ENCODE measurements around the gene RAB11FIP4. TPM values are rescaled to one million over a fixed set of nuclear protein-coding genes. Genes with fewer than 3 reads are reported as not detected.
A peak's percentile ranks its signal among the peaks of the same experiment; 100 is the strongest.
"Not testable (repeated sequence)": the region's sequence is repeated elsewhere in the genome, so short reads cannot be mapped to it uniquely, and the experiment has no call there.

Gene RAB11FIP4
- total RNA-seq (2014; rRNA removed; shearing (Covaris generic)), result 0.03 and 0.10 TPM in 2 replicates
- polyA plus RNA-seq (2015; cell fraction: cytosol; rRNA removed), result 0.26 and 0.40 TPM in 2 replicates
- 0.26 and 1.2 TPM in 2 replicates for polyA plus RNA-seq (2015; cell fraction: nucleus; rRNA removed)

DNA sequence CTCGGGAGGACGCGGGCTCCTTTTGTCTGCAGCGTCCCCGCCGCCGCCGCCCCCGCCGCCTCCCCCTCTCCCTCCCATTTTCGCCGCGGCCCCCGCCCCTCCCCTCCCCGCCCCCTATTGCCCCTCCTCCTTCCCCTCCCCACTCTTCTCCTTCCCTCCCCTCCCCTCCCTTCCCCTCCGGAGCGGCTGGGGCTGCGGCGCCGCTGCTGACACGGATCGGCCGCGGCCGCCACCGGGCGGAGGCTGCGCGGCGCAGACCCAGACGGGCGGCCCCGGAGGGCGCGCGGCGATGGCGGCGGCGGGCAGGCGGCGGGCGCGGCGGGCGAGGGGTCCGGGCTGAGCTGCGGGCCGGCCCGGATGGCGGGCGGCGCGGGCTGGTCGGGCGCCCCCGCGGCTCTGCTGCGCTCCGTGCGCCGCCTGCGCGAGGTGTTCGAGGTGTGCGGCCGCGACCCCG lies at the start of gene RAB11FIP4:
Gene RAB11FIP4 (plus strand): TSS at position 180 of the 454 bp plus-strand sequence. CDS start 178 bp downstream, at position 358.
- no peak for DNase-seq (ENCODE audit: low read depth)

DNA sequence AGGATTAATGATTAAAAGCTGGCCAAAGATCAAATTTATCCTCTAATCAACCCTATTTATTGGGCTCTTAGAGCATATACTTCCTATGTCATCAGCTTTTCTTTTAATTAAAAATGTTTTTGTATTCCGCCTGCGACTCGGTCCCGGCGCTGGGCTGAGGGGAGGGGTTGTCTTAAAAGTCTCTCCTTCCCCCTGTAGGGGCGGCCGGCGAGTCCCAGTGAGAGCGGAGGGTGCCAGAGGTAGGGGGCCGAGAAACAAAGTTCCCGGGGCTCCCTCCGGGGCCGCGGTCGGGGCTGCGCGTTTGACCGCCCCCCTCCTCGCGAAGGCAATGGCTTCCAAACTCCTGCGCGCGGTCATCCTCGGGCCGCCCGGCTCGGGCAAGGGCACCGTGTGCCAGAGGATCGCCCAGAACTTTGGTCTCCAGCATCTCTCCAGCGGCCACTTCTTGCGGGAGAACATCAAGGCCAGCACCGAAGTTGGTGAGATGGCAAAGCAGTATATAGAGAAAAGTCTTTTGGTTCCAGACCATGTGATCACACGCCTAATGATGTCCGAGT lies 46.2 kb upstream of the RAB11FIP4 start:
- not testable (repeated sequence) for DNase-seq (ENCODE audit: low read depth)

DNA sequence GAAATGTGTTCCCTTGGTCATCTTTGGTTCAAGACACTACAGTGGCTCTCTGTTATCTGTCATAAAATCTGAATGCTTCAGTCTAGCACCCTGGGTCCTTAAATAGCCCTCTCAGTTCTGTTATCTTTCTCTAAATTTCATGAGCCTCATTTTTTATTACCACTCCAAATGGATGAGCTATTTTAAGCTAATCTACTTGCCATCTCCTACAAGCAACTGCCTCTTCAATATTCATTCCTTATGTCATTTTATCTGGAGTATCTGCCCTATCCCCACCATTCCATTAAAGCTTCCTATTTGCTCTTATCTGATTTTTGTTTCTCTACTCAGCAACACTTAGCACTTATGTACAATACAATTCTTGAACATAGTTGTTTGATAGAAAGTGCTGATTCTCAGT lies 42.0 kb upstream of the RAB11FIP4 start:
- DNase-seq (ENCODE audit: low read depth), result no peak

DNA sequence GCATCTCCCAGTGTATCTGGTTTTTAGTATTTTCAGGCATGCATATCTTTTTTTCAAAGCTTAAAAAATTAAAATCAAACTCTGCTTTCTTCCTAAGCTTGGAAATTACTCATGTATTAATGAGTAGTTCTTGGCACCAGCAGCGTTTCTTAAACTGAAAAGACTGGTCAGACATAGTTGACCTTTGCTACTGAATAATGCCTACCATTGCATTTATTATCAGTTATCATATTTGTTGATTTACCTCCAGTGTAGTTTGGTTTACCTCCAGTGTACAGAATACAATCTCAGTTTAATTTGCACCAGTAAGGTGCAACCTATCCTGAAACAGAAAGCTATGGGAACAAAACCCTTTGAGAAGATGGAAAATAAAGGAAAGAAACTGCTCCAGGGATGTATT lies 35.5 kb upstream of the RAB11FIP4 start:
- DNase-seq (ENCODE audit: low read depth), result no peak

DNA sequence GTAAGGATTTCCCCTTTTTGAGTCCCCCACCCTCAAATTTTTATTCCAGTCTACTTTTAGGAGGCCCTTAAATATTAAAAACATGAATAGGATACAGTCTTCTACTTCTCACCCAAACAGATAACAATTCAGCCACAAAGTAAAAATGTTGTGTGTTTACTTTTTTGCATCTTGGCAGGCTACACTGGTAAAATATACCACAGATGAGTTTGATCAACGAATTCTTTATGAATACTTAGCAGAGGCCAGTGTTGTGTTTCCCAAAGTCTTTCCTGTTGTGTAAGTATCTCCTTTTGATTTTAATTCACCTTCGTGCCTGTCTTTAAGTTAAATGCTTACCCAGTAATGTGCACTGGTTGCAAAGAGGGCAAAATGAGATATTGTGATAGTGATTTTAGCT lies 34.4 kb upstream of the RAB11FIP4 start:
- no peak for DNase-seq (ENCODE audit: low read depth)

GRCh38 chr17:31357839-31358394 lies 33.6 kb upstream of the RAB11FIP4 start:
- DNase-seq (ENCODE audit: low read depth), result no peak

- DNase-seq (ENCODE audit: low read depth), result no peak
Measured at GRCh38 chr17:31364012-31364411, 27.5 kb upstream of the RAB11FIP4 start.

GRCh38 chr17:31366088-31366487 lies 25.4 kb upstream of the RAB11FIP4 start:
- no peak for DNase-seq (ENCODE audit: low read depth)

DNA sequence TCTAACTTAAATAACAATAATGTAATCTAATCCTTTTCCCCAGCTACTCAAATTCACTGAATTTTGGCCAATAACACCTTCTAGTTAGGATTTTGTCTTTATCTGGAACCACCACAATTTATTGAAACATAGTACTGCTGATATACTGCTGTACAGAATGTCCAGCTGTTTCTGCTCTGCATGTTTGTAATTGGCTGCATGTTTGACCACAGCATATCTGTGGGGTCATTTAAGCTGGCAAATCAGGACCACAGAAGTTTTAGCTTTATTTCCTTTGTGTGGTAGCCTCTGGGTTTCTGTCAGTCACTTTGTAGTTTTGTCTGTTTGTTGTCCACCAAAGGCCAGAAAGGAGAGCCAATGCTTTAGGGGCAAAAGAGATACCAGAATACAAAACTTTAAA lies 22.2 kb upstream of the RAB11FIP4 start:
- DNase-seq (ENCODE audit: low read depth), result no peak

DNA sequence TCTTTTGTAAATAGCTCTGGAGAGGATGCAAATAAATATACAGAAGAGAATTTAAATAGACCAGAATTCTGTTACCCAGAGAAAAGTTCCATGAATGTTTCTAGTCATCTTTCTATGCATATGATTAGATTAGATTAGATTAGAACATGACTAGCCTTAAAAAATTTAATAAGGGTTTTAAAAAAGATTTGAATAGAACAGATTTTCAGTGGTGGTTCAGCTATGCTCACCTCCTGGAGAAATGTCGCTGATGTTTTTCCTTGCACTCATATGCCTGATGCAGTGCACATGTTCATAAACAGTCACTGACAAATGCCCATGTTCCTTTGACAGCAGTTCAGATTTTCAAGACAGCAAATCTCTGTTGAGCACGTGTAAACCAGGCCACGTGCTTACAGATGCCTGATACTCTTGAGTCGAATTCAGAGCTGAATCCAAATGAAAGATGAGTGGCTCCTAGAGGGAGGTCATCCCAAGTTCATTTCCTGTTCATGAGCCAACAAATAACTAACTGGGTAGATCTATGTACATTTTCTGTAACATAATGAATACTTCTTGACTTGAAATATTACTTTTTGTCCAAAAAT lies 19.9 kb upstream of the RAB11FIP4 start:
- DNase-seq (ENCODE audit: low read depth), result peak; percentile 56

DNA sequence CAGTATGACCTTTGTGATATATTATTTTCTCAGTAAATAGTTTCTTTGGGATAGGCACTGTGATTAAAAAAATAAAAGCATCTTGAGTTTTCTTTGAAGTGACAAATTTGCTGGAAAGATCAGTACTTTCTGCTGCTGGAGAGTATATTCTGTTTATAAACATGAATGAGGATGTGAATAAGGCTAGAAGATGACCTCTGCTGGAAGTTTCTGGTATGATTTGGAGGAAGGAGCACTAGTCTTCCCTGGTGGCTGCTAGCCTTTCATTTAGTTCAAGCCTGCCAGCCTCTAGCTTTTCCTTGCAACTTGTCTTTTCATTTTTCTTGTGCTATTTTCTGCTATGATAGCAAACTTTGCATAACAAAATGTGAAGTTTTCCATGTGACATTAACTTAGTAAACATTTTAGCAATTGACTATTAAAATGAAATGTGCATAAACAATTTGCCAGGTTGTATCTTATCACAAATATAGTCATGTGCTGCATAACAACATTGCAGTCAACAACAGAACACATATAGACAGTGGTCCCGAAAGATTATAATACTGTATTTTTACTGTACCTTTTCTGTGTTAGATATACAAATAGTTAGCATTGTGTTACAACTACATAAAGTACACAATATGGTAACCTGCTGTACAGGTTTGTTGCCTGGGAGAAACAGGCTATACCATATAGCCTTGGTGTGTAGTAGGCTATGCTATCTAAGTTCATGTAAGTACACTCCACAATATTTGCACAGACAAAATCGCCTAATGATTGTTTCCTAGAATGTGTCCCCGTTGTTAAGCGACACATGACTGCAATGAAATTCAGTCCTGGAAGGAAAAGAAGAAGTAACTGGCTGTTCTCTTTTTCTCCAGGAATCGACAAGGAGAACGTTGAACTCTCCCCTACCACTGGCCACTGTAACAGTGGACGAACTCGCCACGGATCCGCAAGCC lies 18.1 kb upstream of the RAB11FIP4 start:
- peak; percentile 61 for DNase-seq (ENCODE audit: low read depth)

GRCh38 chr17:31374094-31374447 lies 17.4 kb upstream of the RAB11FIP4 start:
- DNase-seq (ENCODE audit: low read depth), result no peak

DNA sequence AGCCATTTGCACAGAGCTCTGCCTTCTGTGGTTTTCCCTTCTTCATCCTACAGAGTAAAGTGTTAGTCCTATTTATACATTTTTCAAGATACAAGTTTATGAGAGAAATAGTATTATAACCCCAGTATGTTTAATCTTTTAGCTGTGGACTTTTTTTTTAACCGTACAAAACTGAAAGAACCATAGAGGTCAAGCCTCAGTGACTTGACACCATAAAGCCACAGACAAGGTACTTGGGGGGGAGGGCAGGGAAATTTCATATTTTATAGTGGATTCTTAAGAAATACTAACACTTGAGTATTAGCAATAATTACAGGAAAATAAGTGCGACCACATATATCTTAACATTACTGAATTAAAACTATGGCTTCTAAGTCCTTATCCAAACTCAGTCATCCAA lies 17.0 kb upstream of the RAB11FIP4 start:
- no peak for DNase-seq (ENCODE audit: low read depth)

DNA sequence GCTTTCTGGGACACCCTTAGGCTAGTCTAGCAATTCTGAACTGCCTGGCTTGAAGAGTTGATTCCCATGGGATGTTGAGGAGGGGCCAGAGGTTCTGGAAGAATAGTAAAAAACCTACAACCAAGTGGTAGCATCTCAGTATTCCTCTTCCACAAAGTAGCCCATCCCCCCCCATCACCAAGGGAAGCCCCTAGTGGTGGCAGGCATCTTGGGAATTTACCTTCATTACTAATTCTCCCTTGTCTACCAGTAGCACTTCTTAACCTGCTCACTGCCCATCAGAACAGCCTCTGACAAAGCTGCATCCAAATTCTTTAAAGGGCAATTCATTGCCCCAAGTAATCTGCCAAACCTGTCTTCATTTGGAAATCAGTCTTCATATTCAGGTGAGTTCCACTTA lies 12.8 kb upstream of the RAB11FIP4 start:
- DNase-seq (ENCODE audit: low read depth), result no peak

DNA sequence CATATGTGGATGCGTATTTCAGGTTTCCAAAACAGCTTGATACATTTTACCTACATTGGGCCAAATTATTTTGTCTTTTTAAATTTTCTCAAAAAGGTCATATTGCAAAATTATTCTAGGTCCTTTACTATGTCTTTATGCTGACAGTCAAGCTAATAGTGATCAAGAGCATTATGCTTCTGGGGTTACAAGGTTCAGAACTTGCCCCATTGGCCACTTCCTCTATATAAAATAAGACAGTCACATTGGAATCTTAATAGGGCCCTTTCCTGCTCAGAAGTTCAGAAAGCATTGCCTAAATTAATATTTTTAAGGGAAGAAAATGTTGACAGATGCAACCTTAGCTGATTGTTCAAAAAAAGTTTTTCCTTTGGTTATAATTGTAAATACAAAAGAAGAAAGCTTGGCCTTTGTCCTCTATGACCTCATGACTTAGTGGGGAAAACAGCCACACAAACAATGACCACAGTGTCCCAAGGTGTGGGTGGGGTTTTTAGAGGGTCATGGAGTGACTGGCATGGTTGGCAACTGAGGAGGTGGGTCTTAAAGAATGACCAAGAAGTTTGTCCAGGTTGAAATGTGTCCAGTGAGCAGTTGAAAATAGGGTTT lies 11.8 kb upstream of the RAB11FIP4 start:
- DNase-seq (ENCODE audit: low read depth), result no peak

- DNase-seq (ENCODE audit: low read depth), result no peak
Measured at GRCh38 chr17:31381165-31381668, 10.3 kb upstream of the RAB11FIP4 start.

DNA sequence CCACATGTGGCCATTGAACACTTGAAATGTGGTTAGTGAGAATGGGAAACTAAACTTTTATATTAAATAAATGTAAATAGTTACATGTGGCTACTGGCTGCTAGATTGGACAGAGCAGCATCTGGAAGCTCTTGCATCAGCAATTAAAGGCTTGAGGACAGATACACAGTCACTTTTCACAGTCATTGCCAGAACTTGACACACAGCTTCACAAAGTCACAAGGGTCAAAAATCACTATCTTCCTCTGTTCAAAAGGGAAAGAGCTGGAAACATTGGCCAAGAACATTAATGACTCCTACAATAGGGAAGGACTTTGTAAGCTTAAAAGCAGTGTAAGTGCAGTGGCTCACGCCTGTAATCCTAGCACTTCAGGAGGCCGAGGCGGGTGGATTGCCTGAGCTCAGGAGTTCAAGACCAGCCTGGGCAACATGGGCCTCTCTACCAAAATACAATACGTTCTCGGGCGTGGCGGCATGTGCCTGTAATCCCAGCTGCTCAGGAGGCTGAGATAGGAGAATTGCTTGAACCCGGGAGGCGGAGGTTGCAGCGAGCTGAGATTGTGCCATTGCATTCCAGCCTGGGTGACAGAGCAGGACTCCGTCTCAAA lies 8.7 kb upstream of the RAB11FIP4 start:
- DNase-seq (ENCODE audit: low read depth), result not testable (repeated sequence)

- DNase-seq (ENCODE audit: low read depth), result not testable (repeated sequence)
Measured at GRCh38 chr17:31383488-31383887, 8.0 kb upstream of the RAB11FIP4 start.

GRCh38 chr17:31385428-31386285 lies 5.8 kb upstream of the RAB11FIP4 start:
- no peak for DNase-seq (ENCODE audit: low read depth)

Measured in HT1080 (cell line).